HepG2 (cell line): ENCODE results near the gene LMX1B. TPM values are rescaled to one million over a fixed set of nuclear protein-coding genes. Genes with fewer than 3 reads are reported as not detected.

Experiments used
- ATRX ChIP-seq: sonication (generic); formaldehyde crosslinking; IDR thresholded peaks from 2 replicates; pipeline ENCODE4 v1.4.0; 2020; ENCODE audit warnings: missing genetic modification reagents, borderline replicate concordance
- CAMTA2 ChIP-seq: sonication (generic); formaldehyde crosslinking; IDR thresholded peaks from 2 replicates; pipeline ENCODE4 v1.4.0; 2020; ENCODE audit warnings: mild to moderate bottlenecking, missing genetic modification reagents, borderline replicate concordance
- GATA4 ChIP-seq: sonication (generic); IDR thresholded peaks from 2 replicates; pipeline ENCODE4 v1.6.1; 2016; ENCODE audit warnings: antibody characterized with exemption, low read depth, borderline replicate concordance
- HNRNPLL ChIP-seq: fragments of 200-400 bp; formaldehyde crosslinking; IDR thresholded peaks from 2 replicates; pipeline ENCODE4 v1.6.1; 2017; ENCODE audit warnings: mild to moderate bottlenecking, low read depth, low read length; ENCODE audit not compliant: poor library complexity, severe bottlenecking
- NFE2L1 ChIP-seq: sonication (generic); formaldehyde crosslinking; IDR thresholded peaks from 2 replicates; pipeline ENCODE4 v1.4.0; 2020; ENCODE audit warnings: missing genetic modification reagents, mild to moderate bottlenecking, borderline replicate concordance
- PHF20 ChIP-seq: sonication (generic); formaldehyde crosslinking; IDR thresholded peaks from 2 replicates; pipeline ENCODE4 v1.5.0; 2020; ENCODE audit warnings: mild to moderate bottlenecking, missing genetic modification reagents
- PHF5A ChIP-seq: IDR thresholded peaks from one replicate; pipeline ENCODE4 v1.6.1; 2018; ENCODE audit warnings: low read depth, missing genetic modification reagents; ENCODE audit not compliant: unreplicated experiment
- TCF7 ChIP-seq: sonication (generic); IDR thresholded peaks from 2 replicates; pipeline ENCODE4 v1.6.1; 2016; ENCODE audit warnings: antibody characterized with exemption, low read depth
- ZKSCAN5 ChIP-seq: sonication (generic); formaldehyde crosslinking; IDR thresholded peaks from 2 replicates; pipeline ENCODE4 v1.5.1; 2020; ENCODE audit warnings: mild to moderate bottlenecking, missing genetic modification reagents
- ZNF101 ChIP-seq: sonication (generic); formaldehyde crosslinking; IDR thresholded peaks from 2 replicates; pipeline ENCODE4 v1.4.0; 2020; ENCODE audit warnings: mild to moderate bottlenecking, low read depth, missing genetic modification reagents, borderline replicate concordance
- ZNF275 ChIP-seq: sonication (generic); formaldehyde crosslinking; IDR thresholded peaks from 2 replicates; pipeline ENCODE4 v1.8.0; 2022; ENCODE audit warnings: missing genetic modification reagents, mild to moderate bottlenecking, inconsistent platforms, borderline replicate concordance
- ZNF510 ChIP-seq: sonication (generic); formaldehyde crosslinking; IDR thresholded peaks from 2 replicates; pipeline ENCODE4 v1.4.0; 2020; ENCODE audit warnings: low read depth, mild to moderate bottlenecking, missing genetic modification reagents
- ZNF616 ChIP-seq: sonication (generic); formaldehyde crosslinking; IDR thresholded peaks from 2 replicates; pipeline ENCODE4 v1.5.0; 2020; ENCODE audit warnings: low read depth, mild to moderate bottlenecking, missing genetic modification reagents
- ZNF770 ChIP-seq: sonication (generic); formaldehyde crosslinking; IDR thresholded peaks from 2 replicates; pipeline ENCODE4 v1.5.0; 2020; ENCODE audit warnings: mild to moderate bottlenecking, missing genetic modification reagents
- ZNF777 ChIP-seq: sonication (generic); formaldehyde crosslinking; IDR thresholded peaks from 2 replicates; pipeline ENCODE4 v1.4.0; 2020; ENCODE audit warnings: missing genetic modification reagents
- ZSCAN30 ChIP-seq: sonication (generic); formaldehyde crosslinking; IDR thresholded peaks from 2 replicates; pipeline ENCODE4 v1.5.0; 2020; ENCODE audit warnings: mild to moderate bottlenecking, missing genetic modification reagents
- polyA plus RNA-seq, 8 experiments: library from polyadenylated mRNA; depleted of rRNA in 3 of 8; stranded (reverse) in 7 of 8; unstranded in 1 of 8; fragments of >200 nt; fragmentation: Illumina TruSeq in 4 of 8; extraction: Trizol in 4 of 8; gene quantifications; 2 replicates each; pipeline versions ENCODE4 v1.2.1 to v1.2.3, GENCODE V29; 2011 to 2016; ENCODE audit warnings: low read depth in 4 of 8, missing spikeins in 1 of 8, mixed read lengths in 1 of 8; ENCODE audit not compliant: insufficient read depth in 1 of 8
- total RNA-seq, 5 experiments: library from RNA; depleted of rRNA; stranded (reverse); fragments of >200 nt; fragmentation: Illumina TruSeq; extraction: Trizol; gene quantifications; 2 replicates each; pipeline ENCODE4 v1.2.3, GENCODE V29; 2016; ENCODE audit warnings: low read depth in 1 of 5
- TF ChIP-seq, protein P1 (sequence below): sonication (generic); formaldehyde crosslinking; IDR thresholded peaks from 2 replicates; pipeline ENCODE4 v1.5.1; 2020; ENCODE audit warnings: mild to moderate bottlenecking, missing genetic modification reagents, moderate library complexity

LMX1B gene
- total and polyA plus RNA-seq, 2 of the 13 experiments (the other 11 are each of a cell fraction or from before 2014, with no cell fraction given) = not detected

- TF ChIP-seq ZKSCAN5 (CRISPR knock-in tag) (no peak), GATA4 (no peak), ZNF616 (CRISPR knock-in tag) (no peak), PHF20 (CRISPR knock-in tag) (no peak), TCF7 (peak; percentile 32; the same call in 1 of the 2 replicates), ZNF101 (no peak), ZNF777 (CRISPR knock-in tag) (no peak), ZNF510 (CRISPR knock-in tag) (no peak), ZNF275 (CRISPR knock-in tag) (no peak), ATRX (no peak), NFE2L1 (CRISPR knock-in tag) (no peak), HNRNPLL (peak; percentile 74), CAMTA2 (CRISPR knock-in tag) (no peak), ZSCAN30 (no peak), PHF5A (CRISPR knock-in tag) (no peak), ZNF770 (CRISPR knock-in tag) (peak; percentile 97)
- TF ChIP-seq, protein P1, sequence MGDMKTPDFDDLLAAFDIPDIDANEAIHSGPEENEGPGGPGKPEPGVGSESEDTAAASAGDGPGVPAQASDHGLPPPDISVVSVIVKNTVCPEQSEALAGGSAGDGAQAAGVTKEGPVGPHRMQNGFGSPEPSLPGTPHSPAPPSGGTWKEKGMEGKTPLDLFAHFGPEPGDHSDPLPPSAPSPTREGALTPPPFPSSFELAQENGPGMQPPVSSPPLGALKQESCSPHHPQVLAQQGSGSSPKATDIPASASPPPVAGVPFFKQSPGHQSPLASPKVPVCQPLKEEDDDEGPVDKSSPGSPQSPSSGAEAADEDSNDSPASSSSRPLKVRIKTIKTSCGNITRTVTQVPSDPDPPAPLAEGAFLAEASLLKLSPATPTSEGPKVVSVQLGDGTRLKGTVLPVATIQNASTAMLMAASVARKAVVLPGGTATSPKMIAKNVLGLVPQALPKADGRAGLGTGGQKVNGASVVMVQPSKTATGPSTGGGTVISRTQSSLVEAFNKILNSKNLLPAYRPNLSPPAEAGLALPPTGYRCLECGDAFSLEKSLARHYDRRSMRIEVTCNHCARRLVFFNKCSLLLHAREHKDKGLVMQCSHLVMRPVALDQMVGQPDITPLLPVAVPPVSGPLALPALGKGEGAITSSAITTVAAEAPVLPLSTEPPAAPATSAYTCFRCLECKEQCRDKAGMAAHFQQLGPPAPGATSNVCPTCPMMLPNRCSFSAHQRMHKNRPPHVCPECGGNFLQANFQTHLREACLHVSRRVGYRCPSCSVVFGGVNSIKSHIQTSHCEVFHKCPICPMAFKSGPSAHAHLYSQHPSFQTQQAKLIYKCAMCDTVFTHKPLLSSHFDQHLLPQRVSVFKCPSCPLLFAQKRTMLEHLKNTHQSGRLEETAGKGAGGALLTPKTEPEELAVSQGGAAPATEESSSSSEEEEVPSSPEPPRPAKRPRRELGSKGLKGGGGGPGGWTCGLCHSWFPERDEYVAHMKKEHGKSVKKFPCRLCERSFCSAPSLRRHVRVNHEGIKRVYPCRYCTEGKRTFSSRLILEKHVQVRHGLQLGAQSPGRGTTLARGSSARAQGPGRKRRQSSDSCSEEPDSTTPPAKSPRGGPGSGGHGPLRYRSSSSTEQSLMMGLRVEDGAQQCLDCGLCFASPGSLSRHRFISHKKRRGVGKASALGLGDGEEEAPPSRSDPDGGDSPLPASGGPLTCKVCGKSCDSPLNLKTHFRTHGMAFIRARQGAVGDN (CRISPR knock-in tag) = peak; percentile 14; the same call in 1 of the 2 replicates
Measured at GRCh38 chr9:126682928-126683697, 69.4 kb downstream of the LMX1B start (continued).
